Stimulated activated CD4-positive, alpha-beta T cell treated with anti-CD3 and anti-CD28 coated beads, TNF-alpha, amount 100 ng/mL, for 24 hours (primary cell): Measurements from ENCODE around the gene GADD45G.

Experiments used
- DNase-seq, 3 experiments: peaks; one replicate each; pipeline ENCODE4 v3.0.0-alpha.2; 2020; ENCODE audit warnings: low read depth in 3 of 3

GADD45G gene

GRCh38 chr9:89654025-89654662 is 49.3 kb downstream of the GADD45G start:
- no peak for DNase-seq

- DNase-seq, result no peak
These were observed 50.5 kb downstream of the GADD45G start for GRCh38 chr9:89655056-89655989.
